ENCODE measurements around the gene OGFOD2. TPM values are rescaled to one million over a fixed set of nuclear protein-coding genes. Genes with fewer than 3 reads are reported as not detected.

Gene OGFOD2
- total and polyA plus RNA-seq, 4 donors: 8.0 to 18.6 (median 12.3) TPM

DNA sequence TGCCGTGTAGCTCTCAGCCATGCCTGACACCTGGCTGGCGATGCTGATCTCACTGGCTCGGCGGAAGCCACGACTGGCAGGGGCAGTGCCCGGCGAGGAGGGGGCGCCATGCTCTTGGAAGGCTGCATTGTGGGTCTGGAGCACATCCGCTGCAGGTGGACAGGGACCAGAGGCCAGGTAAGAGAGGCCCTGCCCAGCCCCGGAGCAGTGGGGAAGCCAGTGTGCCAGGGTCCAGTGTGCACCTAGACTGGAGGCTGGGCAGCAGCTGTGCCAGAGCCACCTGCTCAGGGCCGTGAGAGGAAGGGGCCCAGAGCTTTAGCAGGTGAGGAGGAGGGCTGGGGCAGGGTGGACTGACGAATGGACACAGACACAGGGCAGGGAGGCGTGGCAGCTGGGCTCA is 15.5 kb downstream of the OGFOD2 start:
- no peaks in the 10 kb centered on the region for H3K9me3 ChIP-seq (ENCODE audit: control insufficient read depth in 4 of 4, low read length in 3 of 4)
- WGBS: 91% methylated on average over 13 of the region's 13 CpGs

GRCh38 chr12:122990961-122991622 is 16.0 kb downstream of the OGFOD2 start:
- Histone ChIP-seq H3K27me3 (ENCODE audit: control insufficient read depth in 4 of 4, insufficient read depth in 4 of 4, low read length in 3 of 4) (no peaks in the 10 kb centered on the region), H3K9me3 (ENCODE audit: control insufficient read depth in 4 of 4, low read length in 3 of 4) (no peaks in the 10 kb centered on the region), H3K4me1 (ENCODE audit: control insufficient read depth in 4 of 4, insufficient read depth in 4 of 4, low read length in 3 of 4) (peaks cover 7 to 47% (median 31%) of the 10 kb centered on the region in 4 donors), H3K9ac (ENCODE audit: low read depth in 1 of 2, low read length in 2 of 2) (no peak overlapping the region), H3K27ac (ENCODE audit: low read depth in 1 of 2, low read length in 2 of 2) (no peak overlapping the region), H3K4me3 (ENCODE audit: low read depth in 1 of 3, low read length in 3 of 3) (no peak overlapping the region), H3K36me3 (ENCODE audit: control insufficient read depth in 4 of 4, insufficient read depth in 3 of 4, low read depth in 1 of 4, low read length in 3 of 4) (peaks cover 8 to 39% (median 19%) of the 10 kb centered on the region in 4 donors)
- no peak for DNase-seq (ENCODE audit: low spot score)
- 95% methylated on average over 13 of the region's 13 CpGs for WGBS
- TF ChIP-seq RXRA (IDR thresholded peaks at IDR 0.05): no peak
- no peak for TF ChIP-seq HNF4A (conservative IDR thresholded peaks at IDR 0.05)
- no peak for TF ChIP-seq TAF1 (conservative IDR thresholded peaks at IDR 0.05)
- TF ChIP-seq SP1 (IDR thresholded peaks at IDR 0.05): no peak

More for the DNA sequence above, 15.5 kb downstream of the OGFOD2 start:
- peaks cover 8 to 43% (median 21%) of the 10 kb centered on the region in 4 donors for H3K36me3 ChIP-seq (ENCODE audit: control insufficient read depth in 4 of 4, insufficient read depth in 3 of 4, low read depth in 1 of 4, low read length in 3 of 4)
- H3K4me3 ChIP-seq (ENCODE audit: low read depth in 1 of 3, low read length in 3 of 3): no peak overlapping the region
- no peak overlapping the region for H3K27ac ChIP-seq (ENCODE audit: low read depth in 1 of 2, low read length in 2 of 2)
- DNase-seq (ENCODE audit: low spot score): no peak
- no peak overlapping the region for H3K9ac ChIP-seq (ENCODE audit: low read depth in 1 of 2, low read length in 2 of 2)
- H3K27me3 ChIP-seq (ENCODE audit: control insufficient read depth in 4 of 4, insufficient read depth in 4 of 4, low read length in 3 of 4): no peaks in the 10 kb centered on the region
- TF ChIP-seq FOXA2 (IDR thresholded peaks at IDR 0.05) (no peak), JUND (IDR thresholded peaks at IDR 0.05) (no peak), GABPA (IDR thresholded peaks at IDR 0.05 in 1 of 2, conservative IDR thresholded peaks at IDR 0.05 in 1 of 2) (no peak)
- TF ChIP-seq, protein P1, sequence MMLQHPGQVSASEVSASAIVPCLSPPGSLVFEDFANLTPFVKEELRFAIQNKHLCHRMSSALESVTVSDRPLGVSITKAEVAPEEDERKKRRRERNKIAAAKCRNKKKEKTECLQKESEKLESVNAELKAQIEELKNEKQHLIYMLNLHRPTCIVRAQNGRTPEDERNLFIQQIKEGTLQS (IDR thresholded peaks at IDR 0.05): no peak
- peaks cover 6 to 45% (median 27%) of the 10 kb centered on the region in 4 donors for H3K4me1 ChIP-seq (ENCODE audit: control insufficient read depth in 4 of 4, insufficient read depth in 4 of 4, low read length in 3 of 4)

DNA sequence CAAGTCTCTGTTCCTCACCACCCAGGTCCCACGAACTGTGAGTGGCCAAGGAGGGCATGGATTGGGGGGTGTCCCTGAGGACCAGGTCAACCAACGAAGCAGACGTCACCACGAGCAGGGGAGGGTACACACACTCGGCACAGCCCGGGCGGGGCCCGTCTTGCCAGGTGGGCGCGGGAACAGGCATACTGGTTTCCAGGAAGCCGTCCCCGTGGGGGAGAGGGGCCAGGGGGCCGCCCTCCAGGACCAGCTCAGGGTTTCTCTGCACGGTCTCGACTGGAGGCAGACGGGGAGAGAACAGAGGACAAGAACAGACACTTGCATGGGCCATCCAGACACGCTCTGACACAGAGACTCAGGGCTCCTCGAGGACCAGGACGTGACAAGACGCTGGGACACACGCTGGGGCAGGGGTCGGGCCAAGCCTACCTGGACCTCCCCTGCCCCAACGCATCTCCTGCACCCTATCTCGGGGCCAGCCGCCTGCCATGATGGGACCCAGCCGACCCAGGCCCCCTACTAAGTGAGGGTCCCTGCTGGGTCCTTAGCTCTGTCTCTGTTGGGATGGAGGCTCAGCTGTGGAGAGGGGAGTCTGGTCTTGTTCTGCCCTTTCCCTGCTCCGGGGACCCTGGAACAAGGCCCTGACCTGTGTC is 16.7 kb downstream of the OGFOD2 start:
- DNase-seq (ENCODE audit: low spot score): no peak
- H3K36me3 ChIP-seq (ENCODE audit: control insufficient read depth in 4 of 4, insufficient read depth in 3 of 4, low read depth in 1 of 4, low read length in 3 of 4): peaks cover 7 to 34% (median 18%) of the 10 kb centered on the region in 4 donors
- no peak overlapping the region for H3K4me3 ChIP-seq (ENCODE audit: low read depth in 1 of 3, low read length in 3 of 3)
- H3K9ac ChIP-seq (ENCODE audit: low read depth in 1 of 2, low read length in 2 of 2): no peak overlapping the region
- peaks cover 14 to 54% (median 37%) of the 10 kb centered on the region in 4 donors for H3K4me1 ChIP-seq (ENCODE audit: control insufficient read depth in 4 of 4, insufficient read depth in 4 of 4, low read length in 3 of 4)
- no peaks in the 10 kb centered on the region for H3K9me3 ChIP-seq (ENCODE audit: control insufficient read depth in 4 of 4, low read length in 3 of 4)
- H3K27ac ChIP-seq (ENCODE audit: low read depth in 1 of 2, low read length in 2 of 2): no peak overlapping the region
- H3K27me3 ChIP-seq (ENCODE audit: control insufficient read depth in 4 of 4, insufficient read depth in 4 of 4, low read length in 3 of 4): no peaks in the 10 kb centered on the region
- no peak for TF ChIP-seq YY1 (IDR thresholded peaks at IDR 0.05)
- no peak for TF ChIP-seq GABPA (IDR thresholded peaks at IDR 0.05 in 1 of 2, conservative IDR thresholded peaks at IDR 0.05 in 1 of 2)
- no peak for TF ChIP-seq EGR1 (IDR thresholded peaks at IDR 0.05; ENCODE audit: low read depth in 2 of 2)
- no peak for TF ChIP-seq JUND (IDR thresholded peaks at IDR 0.05)
- no peak for TF ChIP-seq TAF1 (conservative IDR thresholded peaks at IDR 0.05)
- no peak for TF ChIP-seq RAD21 (IDR thresholded peaks at IDR 0.05)
- TF ChIP-seq NR2F2 (IDR thresholded peaks at IDR 0.05): no peak
- TF ChIP-seq RXRA (IDR thresholded peaks at IDR 0.05): no peak
- no peak for TF ChIP-seq HNF4A (conservative IDR thresholded peaks at IDR 0.05)
- TF ChIP-seq SP1 (IDR thresholded peaks at IDR 0.05): no peak
- no peak for TF ChIP-seq HNF4G (IDR thresholded peaks at IDR 0.05)
- TF ChIP-seq, protein P2, sequence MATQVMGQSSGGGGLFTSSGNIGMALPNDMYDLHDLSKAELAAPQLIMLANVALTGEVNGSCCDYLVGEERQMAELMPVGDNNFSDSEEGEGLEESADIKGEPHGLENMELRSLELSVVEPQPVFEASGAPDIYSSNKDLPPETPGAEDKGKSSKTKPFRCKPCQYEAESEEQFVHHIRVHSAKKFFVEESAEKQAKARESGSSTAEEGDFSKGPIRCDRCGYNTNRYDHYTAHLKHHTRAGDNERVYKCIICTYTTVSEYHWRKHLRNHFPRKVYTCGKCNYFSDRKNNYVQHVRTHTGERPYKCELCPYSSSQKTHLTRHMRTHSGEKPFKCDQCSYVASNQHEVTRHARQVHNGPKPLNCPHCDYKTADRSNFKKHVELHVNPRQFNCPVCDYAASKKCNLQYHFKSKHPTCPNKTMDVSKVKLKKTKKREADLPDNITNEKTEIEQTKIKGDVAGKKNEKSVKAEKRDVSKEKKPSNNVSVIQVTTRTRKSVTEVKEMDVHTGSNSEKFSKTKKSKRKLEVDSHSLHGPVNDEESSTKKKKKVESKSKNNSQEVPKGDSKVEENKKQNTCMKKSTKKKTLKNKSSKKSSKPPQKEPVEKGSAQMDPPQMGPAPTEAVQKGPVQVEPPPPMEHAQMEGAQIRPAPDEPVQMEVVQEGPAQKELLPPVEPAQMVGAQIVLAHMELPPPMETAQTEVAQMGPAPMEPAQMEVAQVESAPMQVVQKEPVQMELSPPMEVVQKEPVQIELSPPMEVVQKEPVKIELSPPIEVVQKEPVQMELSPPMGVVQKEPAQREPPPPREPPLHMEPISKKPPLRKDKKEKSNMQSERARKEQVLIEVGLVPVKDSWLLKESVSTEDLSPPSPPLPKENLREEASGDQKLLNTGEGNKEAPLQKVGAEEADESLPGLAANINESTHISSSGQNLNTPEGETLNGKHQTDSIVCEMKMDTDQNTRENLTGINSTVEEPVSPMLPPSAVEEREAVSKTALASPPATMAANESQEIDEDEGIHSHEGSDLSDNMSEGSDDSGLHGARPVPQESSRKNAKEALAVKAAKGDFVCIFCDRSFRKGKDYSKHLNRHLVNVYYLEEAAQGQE (IDR thresholded peaks at IDR 0.05): no peak
- TF ChIP-seq FOXA2 (IDR thresholded peaks at IDR 0.05): no peak
- no peak for TF ChIP-seq ZBTB33 (IDR thresholded peaks at IDR 0.05)
- TF ChIP-seq, protein P3, sequence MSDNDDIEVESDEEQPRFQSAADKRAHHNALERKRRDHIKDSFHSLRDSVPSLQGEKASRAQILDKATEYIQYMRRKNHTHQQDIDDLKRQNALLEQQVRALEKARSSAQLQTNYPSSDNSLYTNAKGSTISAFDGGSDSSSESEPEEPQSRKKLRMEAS (IDR thresholded peaks at IDR 0.05): no peak
- TF ChIP-seq FOXA1 (IDR thresholded peaks at IDR 0.05): no peak
- no peak for TF ChIP-seq CTCF (IDR thresholded peaks at IDR 0.05; ENCODE audit: low read depth, low read length, missing input control)
- TF ChIP-seq, protein P1 (IDR thresholded peaks at IDR 0.05): no peak
- 89% methylated on average over 27 of the region's 27 CpGs for WGBS

Measured in liver (tissue), 9 donors.